Natural killer cell treated with Interleukin-12 subunit alpha and Interleukin-12 subunit beta and Interleukin-15 and Interleukin-18, amount 100 ng/mL, for 72 hours (primary cell): ENCODE results near the gene PDE3A. TPM values are rescaled to one million over a fixed set of nuclear protein-coding genes. Genes with fewer than 3 reads are reported as not detected.

Experiments
- ATAC-seq, 2 donors: fragments of 150-1000 bp; cut with Tn5 transposase in 1 of 2; sonication (Bioruptor Pico), chemical (Tn5 transposase) in 1 of 2; 2 replicates each; pipeline ENCODE4 v1.10.0; 2021
- DNase-seq: peaks from one replicate; pipeline ENCODE4 v3.0.0; 2022; ENCODE audit warnings: low spot score
- H3K27ac Mint-ChIP-seq, 2 donors: 1 replicate in 1 of 2; 2 replicates in 1 of 2; pipeline ENCODE4 v1.8.0; 2022; ENCODE audit warnings: mixed read lengths in 2 of 2, mild to moderate bottlenecking in 1 of 2, moderate library complexity in 1 of 2
- H3K27me3 Mint-ChIP-seq, 2 donors: 1 replicate in 1 of 2; 2 replicates in 1 of 2; pipeline ENCODE4 v1.8.0; 2022; ENCODE audit warnings: mixed read lengths in 2 of 2
- H3K36me3 Mint-ChIP-seq: one replicate; pipeline ENCODE4 v1.8.0; 2022; ENCODE audit warnings: mixed read lengths
- H3K4me1 Mint-ChIP-seq, 2 donors: 1 replicate in 1 of 2; 2 replicates in 1 of 2; pipeline ENCODE4 v1.8.0; 2022; ENCODE audit warnings: low read depth in 2 of 2, mixed read lengths in 2 of 2, mild to moderate bottlenecking in 1 of 2
- H3K4me3 Mint-ChIP-seq: one replicate; pipeline ENCODE4 v1.8.0; 2022; ENCODE audit warnings: mixed read lengths
- H3K9me3 Mint-ChIP-seq: 2 replicates; pipeline ENCODE4 v1.8.0; 2022; ENCODE audit warnings: mixed read lengths
- total RNA-seq, 2 donors: library from RNA; stranded (reverse); gene quantifications; one replicate each; pipeline ENCODE4 v1.2.3, GENCODE V29; 2022

PDE3A gene
- total RNA-seq, 2 donors from 2014 or later, result not detected

- Mint-ChIP-seq H3K9me3 (no peaks in the 10 kb centered on the region), H3K27ac (no peak overlapping the region), H3K4me1 (no peaks in the 10 kb centered on the region), H3K36me3 (no peaks in the 10 kb centered on the region), H3K27me3 (peaks cover 0 to 16% of the 10 kb centered on the region in 2 donors), H3K4me3 (no peak overlapping the region)
- DNase-seq (no peak), ATAC-seq (no peak)
Observed at GRCh38 chr12:20443792-20444191, 75.5 kb downstream of the PDE3A start.

GRCh38 chr12:20444595-20445170 is 76.3 kb downstream of the PDE3A start:
- Mint-ChIP-seq H3K36me3 (no peaks in the 10 kb centered on the region), H3K9me3 (no peaks in the 10 kb centered on the region), H3K4me3 (no peak overlapping the region), H3K27me3 (peaks cover 0 to 16% of the 10 kb centered on the region in 2 donors), H3K27ac (no peak overlapping the region), H3K4me1 (no peaks in the 10 kb centered on the region)
- ATAC-seq (no peak), DNase-seq (no peak)

DNA sequence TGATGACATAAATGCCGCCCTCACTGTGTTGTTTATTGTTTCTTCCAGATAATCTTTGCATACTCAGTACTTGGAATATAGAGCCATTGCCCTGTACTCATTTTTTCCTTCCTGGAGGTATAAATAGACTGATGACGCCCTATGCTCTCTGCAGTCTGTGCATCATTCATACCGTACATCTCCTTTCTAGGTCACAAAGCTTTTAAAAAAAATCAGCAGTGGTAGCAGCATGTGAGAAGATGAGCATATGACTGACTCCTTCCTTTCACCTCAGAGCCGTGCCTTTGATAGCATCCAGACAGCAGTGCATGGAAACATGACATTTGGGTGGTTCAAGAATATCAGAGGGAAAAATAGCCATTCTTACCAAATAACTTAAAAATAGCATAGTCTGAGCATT is 77.3 kb downstream of the PDE3A start:
- H3K4me1 Mint-ChIP-seq, result no peaks in the 10 kb centered on the region

DNA sequence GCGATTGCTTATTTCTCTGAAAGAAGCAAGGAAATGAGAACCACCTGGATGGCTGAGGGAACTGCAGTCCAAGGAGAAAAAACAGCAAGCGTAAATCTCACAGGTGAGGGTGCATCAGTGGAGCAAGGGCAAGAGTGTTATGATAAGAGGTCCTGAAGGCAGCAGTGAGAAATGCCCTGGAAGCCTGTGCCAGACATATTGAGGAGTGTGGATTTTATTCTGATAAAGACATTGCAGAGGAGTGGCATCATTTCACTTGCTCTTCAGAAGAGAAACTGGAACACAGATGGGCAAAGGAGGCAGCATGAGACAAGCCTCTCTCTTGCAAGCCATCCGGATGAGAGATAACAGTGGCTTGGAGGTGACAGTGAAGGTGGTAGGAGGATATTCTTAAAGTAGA is 78.5 kb downstream of the PDE3A start:
- no peak overlapping the region for H3K27ac Mint-ChIP-seq
- DNase-seq (no peak), ATAC-seq (no peak)
- no peaks in the 10 kb centered on the region for H3K4me1 Mint-ChIP-seq
- no peak overlapping the region for H3K4me3 Mint-ChIP-seq
- H3K27me3 Mint-ChIP-seq, result peaks cover 0 to 15% of the 10 kb centered on the region in 2 donors
- H3K9me3 Mint-ChIP-seq, result no peaks in the 10 kb centered on the region
- no peaks in the 10 kb centered on the region for H3K36me3 Mint-ChIP-seq

More for the DNA sequence above, 77.3 kb downstream of the PDE3A start:
- Mint-ChIP-seq H3K4me3 (no peak overlapping the region), H3K36me3 (no peaks in the 10 kb centered on the region), H3K9me3 (no peaks in the 10 kb centered on the region), H3K27ac (no peak overlapping the region), H3K27me3 (peaks cover 0 to 16% of the 10 kb centered on the region in 2 donors)
- ATAC-seq (no peak), DNase-seq (no peak)

DNA sequence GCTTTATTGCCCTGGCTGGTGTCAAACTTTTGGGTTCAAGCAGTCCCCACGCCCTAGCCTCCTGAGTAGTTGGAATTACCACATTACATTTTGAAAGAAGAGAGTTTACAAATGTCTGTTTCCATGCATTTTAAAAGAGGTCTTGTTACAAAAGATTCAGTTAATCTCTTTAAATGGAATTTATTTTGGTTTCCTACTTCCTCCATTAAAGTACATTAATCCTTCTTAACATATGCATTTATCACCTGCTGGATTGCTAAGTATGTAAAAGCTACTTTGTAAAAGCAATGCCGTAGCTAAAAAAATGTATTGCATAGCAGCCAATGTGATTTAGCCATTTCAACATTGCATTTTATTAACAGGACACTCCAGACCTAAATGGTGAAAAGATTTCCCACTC is 80.4 kb downstream of the PDE3A start:
- Mint-ChIP-seq H3K4me1 (no peaks in the 10 kb centered on the region), H3K27me3 (peaks cover 3 to 16% of the 10 kb centered on the region in 2 donors), H3K4me3 (no peak overlapping the region), H3K27ac (no peak overlapping the region), H3K9me3 (no peaks in the 10 kb centered on the region), H3K36me3 (no peaks in the 10 kb centered on the region)
- no peak for DNase-seq
- ATAC-seq, result no peak

DNA sequence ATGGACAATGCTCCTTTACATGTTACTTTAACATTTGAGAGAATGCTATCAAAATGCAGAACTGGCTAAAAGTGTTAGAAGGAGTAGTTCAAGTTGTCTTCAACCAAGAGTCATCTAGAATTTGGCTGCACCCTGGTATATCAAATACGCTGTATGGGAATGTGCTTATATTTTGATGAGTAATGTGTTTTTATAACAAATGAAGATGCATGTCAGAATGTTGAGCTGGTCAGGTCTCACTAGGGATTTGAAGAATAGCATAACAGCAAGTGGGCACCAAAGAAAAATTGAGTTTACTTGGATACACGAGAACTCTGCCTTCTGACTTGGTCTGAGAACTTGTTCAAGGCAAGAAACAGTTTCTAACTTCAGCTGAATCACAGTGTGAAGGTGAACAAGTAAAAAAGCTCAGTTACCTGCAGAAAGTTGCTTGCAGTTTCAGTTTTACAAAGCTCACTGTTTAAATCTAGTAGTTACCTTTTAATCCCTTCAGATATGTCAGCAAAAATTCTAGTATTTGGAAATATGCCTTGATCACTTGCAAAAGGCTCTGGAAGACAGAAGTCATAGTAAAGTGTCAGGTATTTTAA is 82.3 kb downstream of the PDE3A start:
- Mint-ChIP-seq H3K4me1 (no peaks in the 10 kb centered on the region), H3K36me3 (no peaks in the 10 kb centered on the region), H3K9me3 (no peaks in the 10 kb centered on the region), H3K27ac (no peak overlapping the region), H3K27me3 (peaks cover 11 to 24% of the 10 kb centered on the region in 2 donors), H3K4me3 (no peak overlapping the region)
- ATAC-seq, result no peak
- DNase-seq, result no peak

- H3K4me3 Mint-ChIP-seq, result no peak overlapping the region
- no peaks in the 10 kb centered on the region for H3K9me3 Mint-ChIP-seq
- H3K36me3 Mint-ChIP-seq, result no peaks in the 10 kb centered on the region
- no peaks in the 10 kb centered on the region for H3K4me1 Mint-ChIP-seq
- peaks cover 11 to 20% of the 10 kb centered on the region in 2 donors for H3K27me3 Mint-ChIP-seq
- ATAC-seq (no peak), DNase-seq (no peak)
- no peak overlapping the region for H3K27ac Mint-ChIP-seq
Observed at GRCh38 chr12:20451761-20452160, 83.4 kb downstream of the PDE3A start.

DNA sequence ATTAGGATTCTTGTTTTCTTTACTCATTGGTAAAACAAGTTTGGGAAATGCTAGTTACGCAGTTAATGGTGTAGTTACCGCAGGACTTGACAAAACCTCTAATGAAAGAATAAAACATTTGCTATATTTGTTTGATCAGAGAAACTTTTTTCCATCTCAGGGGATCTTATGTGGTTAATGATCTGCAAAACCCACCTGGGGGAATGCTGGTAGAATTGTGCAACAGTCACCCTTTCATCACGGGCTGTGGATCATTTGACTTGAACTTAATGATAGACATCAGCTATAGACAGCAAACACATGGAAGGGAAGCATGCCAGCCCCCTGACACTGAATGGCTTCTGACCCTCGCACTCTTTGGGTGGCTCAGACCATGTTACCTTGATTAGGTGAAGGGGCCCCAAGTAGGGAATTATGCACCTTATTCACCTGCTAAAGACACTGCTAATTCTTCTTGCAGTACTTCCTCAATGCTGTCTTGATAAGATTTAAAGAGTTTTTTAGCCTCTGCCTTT is 84.2 kb downstream of the PDE3A start:
- Mint-ChIP-seq H3K4me1 (no peaks in the 10 kb centered on the region), H3K9me3 (no peaks in the 10 kb centered on the region), H3K27me3 (peaks cover 11 to 18% of the 10 kb centered on the region in 2 donors), H3K36me3 (no peaks in the 10 kb centered on the region), H3K4me3 (no peak overlapping the region), H3K27ac (no peak overlapping the region)
- DNase-seq, result no peak
- ATAC-seq, result no peak

DNA sequence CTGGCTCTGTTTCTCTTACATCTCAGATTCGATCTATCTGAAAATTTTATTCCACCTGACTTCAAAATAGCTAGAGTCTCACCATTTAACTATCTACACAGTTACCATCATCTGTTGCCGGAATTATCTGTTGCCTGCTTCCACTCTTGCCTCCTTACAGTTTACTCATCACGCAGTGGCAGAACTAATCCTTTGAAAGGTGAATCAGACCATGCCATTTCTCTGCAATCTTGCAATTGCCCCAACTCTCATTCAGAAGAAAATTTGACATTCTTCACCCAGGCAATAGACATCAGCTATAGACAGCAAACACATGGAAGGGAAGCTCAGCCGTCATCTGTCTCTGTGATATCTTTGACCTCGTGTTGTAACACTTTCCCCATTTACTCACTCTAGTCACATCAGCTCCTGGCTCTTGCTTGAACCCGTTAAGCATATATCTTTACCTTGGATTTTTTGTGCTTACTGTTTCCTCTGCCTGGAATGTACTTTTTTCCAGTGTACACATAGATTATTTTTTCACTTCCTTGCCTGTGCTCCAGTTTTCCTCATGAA is 85.5 kb downstream of the PDE3A start:
- Mint-ChIP-seq H3K4me3 (no peak overlapping the region), H3K27me3 (peaks cover 11 to 15% of the 10 kb centered on the region in 2 donors), H3K9me3 (no peaks in the 10 kb centered on the region), H3K4me1 (no peaks in the 10 kb centered on the region), H3K27ac (no peak overlapping the region), H3K36me3 (no peaks in the 10 kb centered on the region)
- DNase-seq (no peak), ATAC-seq (no peak)

- no peaks in the 10 kb centered on the region for H3K9me3 Mint-ChIP-seq
- no peaks in the 10 kb centered on the region for H3K4me1 Mint-ChIP-seq
- DNase-seq, result no peak
- peaks cover 11 to 15% of the 10 kb centered on the region in 2 donors for H3K27me3 Mint-ChIP-seq
- no peak overlapping the region for H3K4me3 Mint-ChIP-seq
- H3K27ac Mint-ChIP-seq, result no peak overlapping the region
- no peak for ATAC-seq
- no peaks in the 10 kb centered on the region for H3K36me3 Mint-ChIP-seq
Observed at GRCh38 chr12:20455001-20455706, 86.8 kb downstream of the PDE3A start.

GRCh38 chr12:20457582-20457981 is 89.2 kb downstream of the PDE3A start:
- Mint-ChIP-seq H3K9me3 (no peaks in the 10 kb centered on the region), H3K4me1 (no peaks in the 10 kb centered on the region), H3K4me3 (no peak overlapping the region), H3K27ac (no peak overlapping the region), H3K27me3 (peaks cover 11% of the 10 kb centered on the region in 2 donors), H3K36me3 (no peaks in the 10 kb centered on the region)
- ATAC-seq (no peak), DNase-seq (no peak)

GRCh38 chr12:20458011-20458410 is 89.7 kb downstream of the PDE3A start:
- no peak overlapping the region for H3K4me3 Mint-ChIP-seq
- no peaks in the 10 kb centered on the region for H3K36me3 Mint-ChIP-seq
- no peak for DNase-seq
- no peak for ATAC-seq
- H3K9me3 Mint-ChIP-seq, result no peaks in the 10 kb centered on the region
- H3K27me3 Mint-ChIP-seq, result peaks cover 11% of the 10 kb centered on the region in 2 donors
- H3K27ac Mint-ChIP-seq, result no peak overlapping the region
- no peaks in the 10 kb centered on the region for H3K4me1 Mint-ChIP-seq

- no peak for ATAC-seq
- Mint-ChIP-seq H3K9me3 (no peaks in the 10 kb centered on the region), H3K4me1 (no peaks in the 10 kb centered on the region), H3K36me3 (no peaks in the 10 kb centered on the region), H3K4me3 (no peak overlapping the region), H3K27me3 (peaks cover 0 to 5% of the 10 kb centered on the region in 2 donors), H3K27ac (no peak overlapping the region)
- no peak for DNase-seq
Observed at GRCh38 chr12:20459920-20460319, 91.6 kb downstream of the PDE3A start.

- Mint-ChIP-seq H3K4me1 (no peaks in the 10 kb centered on the region), H3K9me3 (no peaks in the 10 kb centered on the region), H3K4me3 (no peak overlapping the region), H3K27me3 (no peaks in the 10 kb centered on the region), H3K36me3 (no peaks in the 10 kb centered on the region), H3K27ac (no peak overlapping the region)
- ATAC-seq, result no peak
- DNase-seq, result no peak
Observed at GRCh38 chr12:20460956-20461355, 92.6 kb downstream of the PDE3A start.
